Fibroblast of skin of right quadriceps (primary cell): ENCODE data around the gene ST6GAL1.

Source experiments
- DNase-seq: peaks from one replicate; pipeline ENCODE4 v3.0.0-alpha.2; 2013

ST6GAL1 gene

DNA sequence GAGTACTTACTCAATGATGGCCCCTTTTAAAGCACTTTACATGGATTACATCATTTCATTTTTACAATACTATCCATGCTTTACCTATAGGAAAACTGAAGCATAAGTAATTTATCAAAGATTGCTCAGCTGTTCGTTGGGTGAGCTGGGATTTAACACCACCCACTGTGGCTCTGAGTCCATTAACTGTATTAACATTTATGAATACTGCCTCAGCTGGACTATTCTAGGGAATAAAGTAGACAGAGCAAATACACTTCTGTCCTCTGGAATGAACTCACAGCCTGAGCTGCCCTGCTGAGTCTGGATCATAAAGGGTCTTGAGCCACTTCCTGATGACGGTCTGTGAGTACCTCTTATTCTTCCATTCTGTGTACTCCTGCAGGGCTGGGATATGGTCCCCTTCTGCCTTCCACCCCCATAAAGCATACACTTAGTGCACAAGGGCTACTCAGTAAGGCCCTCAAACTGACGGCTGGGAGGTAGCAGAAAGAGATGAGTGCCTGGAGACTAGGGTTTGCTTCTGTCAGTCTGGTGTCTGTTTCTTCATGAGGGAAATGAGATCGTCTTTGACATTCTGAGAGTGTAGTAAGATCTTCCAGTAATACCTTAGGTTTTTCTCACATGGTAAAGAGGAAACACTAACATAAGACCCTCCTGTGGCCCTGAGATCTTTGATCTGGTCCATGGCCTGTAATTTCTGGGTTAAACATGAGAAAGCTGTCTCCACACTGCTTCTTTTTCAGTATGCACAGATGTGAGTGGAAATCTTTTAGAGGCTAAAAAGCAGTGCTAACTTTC, 12.6 kb upstream of the ST6GAL1 start:
- no peak for DNase-seq

DNA sequence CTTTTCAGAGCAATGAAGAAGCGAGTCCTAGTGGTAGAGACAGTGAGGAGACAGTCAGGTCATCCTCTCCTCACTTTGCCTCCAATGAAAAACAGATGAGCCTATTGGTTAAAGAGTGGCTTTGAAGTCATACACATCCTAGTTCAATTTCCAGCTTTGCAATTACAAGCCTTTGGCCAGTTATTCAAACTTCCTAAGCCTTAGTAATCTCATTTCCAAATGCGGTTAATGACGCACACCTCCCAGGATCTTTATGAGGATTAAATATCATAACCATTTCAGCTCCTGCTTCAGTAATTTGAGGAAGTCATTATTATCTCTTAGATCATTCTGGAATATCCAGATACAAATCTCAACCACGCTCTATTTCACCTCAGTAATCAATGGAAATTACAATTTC, 10.0 kb upstream of the ST6GAL1 start:
- no peak for DNase-seq

DNA sequence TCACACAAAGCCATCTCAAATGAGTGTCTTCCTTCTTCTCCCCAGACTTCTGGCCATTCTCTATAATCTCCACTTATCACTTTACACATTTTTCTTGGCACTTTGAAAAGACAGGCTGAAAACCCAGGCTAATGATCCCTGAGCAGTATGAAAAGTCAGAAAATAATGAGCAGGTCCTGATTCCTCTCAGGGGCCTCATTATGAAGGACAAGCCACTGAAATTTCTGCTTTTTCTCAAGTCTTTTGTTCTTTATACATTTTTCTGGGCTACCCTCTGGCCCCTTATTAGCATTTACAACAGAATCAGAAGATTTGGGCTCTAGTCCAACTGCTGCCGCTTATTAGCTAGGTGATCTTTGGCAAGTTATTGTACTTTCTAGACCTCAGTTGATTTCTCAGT, 9.5 kb upstream of the ST6GAL1 start:
- DNase-seq = no peak

DNA sequence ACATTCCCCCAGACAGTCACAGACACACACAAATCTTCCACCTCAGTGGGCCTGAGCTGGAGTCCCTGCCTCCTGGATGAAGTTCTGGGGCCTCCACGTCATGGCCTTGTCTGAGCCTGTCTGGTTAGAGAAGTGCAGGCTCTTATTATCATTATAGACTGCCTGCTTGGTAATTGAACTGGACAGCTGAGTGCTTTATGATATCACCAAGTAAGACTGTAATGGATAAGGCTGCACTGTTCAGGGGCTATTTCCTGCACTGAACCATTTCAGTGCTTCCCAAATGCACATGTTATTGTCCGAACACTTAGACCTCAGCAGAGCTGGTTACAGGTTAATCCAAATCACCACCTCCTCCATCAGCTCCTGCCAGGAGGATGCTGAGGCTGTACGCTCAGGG, 8.7 kb upstream of the ST6GAL1 start:
- DNase-seq = no peak

DNA sequence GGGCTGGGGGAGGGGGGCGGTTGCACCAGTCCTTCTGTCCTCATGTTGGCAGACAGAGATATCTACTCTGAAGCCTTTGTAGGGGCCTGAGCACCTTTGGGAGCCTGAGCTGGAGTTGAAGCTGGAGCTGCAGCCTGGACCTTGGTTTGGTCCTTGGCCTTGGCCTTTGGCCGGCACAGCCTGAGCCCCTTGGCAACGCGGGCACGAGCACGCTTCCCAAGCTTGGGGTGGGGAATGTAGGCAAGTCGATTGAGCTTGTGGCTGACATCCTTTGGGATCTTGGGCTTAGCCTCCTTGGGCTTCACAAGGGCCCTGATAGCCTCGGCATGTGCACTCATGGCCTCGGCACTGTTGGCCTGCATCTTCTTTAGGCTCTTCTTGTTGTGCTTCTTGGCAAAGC, 8.1 kb upstream of the ST6GAL1 start:
- no peak for DNase-seq

DNA sequence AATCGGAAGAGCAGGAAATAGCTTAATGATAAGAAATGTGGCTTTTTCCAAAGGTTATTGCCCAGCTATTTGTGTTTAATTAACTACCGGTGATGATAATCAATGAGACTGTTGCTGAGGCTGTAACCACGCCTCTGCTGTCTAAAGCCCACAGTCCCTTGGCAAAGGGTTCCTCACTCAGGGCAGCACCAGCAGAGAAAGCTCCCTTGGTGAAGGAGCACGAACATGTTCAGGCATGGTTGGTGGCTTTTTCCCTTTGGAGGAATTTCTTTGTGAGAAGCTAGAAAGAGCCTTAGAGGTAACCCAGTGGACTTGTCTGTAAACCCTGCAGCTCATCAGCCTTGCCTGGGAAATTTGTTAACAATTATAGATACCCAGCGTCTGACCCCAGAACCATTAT, 7.5 kb upstream of the ST6GAL1 start:
- DNase-seq = no peak

DNA sequence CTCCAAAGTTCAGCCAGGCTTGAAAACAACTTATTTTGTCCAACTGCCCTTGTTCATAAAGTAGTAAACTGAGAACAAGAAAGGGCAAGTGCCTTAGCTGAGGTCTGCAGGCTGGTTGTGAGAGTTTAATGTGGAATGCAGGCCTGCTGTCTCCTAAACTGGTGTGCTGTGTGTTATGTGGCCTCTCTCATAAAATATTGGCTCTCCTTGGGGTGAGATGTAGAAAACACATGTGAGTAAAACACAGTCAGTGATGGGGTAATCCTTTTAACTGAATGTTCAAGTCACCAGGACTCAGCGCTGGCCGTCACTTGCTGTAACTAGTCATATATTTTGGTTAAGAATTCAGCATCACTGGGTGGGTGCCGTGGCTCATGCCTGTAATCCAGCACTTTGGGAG, 7.1 kb upstream of the ST6GAL1 start:
- DNase-seq = no peak

DNA sequence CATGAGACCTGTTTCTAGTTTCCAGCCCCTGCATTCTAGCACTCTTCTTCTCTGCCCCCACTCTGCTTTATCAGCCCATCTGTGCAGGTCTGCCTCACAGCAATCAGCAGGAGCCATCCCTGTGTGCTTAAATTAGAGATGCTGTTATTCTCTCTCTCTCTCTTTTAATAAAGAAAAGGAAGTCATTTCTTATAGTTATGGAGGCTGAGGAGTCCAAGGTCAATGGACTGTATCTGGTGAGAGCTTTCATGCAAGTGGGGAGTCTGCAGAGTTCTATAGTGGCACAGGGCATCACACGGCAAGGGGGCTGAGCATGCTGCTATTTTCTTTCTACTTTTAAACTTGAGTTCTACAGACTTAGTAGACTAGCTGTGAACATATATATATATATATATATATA, 4.5 kb upstream of the ST6GAL1 start:
- no peak for DNase-seq

DNA sequence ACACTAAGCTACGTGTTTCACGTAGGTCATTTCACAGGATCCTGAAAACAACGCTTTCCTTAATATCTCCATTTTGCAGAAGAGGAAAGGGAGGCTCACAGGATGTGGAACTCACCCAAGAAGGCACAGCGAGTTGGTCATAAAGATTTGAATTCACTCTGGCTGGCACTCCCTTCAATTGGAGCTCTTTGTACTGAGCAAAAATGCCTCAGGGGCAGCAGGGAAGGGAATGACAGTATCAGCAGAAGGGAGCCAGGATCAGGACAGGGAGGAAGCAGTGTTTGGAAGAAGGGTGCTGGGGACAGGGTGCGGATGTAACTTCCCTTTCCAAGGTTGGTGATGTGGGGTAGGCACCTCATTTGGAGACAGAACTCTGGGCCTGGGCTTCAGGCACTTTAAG, 1.1 kb upstream of the ST6GAL1 start:
- no peak for DNase-seq

DNA sequence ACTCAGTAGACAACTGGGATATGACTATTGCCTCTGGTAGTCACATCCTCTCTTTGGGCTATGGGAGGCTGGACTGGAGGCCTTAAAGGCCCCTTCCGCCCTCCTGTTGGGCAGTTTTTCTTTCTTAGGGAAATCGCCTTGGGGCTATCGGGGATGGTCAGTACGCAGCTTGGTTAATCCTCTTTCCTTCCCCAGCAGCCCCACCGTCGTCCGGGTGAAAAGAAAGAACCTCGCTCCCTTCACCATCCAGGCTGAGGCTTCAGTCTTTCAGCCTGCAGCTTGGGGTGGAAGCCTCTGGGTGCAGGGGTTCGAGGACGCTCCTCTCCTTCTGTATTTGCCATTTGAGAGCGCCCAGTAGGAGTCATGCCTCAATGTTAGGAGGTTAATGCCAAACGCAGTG, 641 bp upstream of the ST6GAL1 start:
- no peak for DNase-seq

DNA sequence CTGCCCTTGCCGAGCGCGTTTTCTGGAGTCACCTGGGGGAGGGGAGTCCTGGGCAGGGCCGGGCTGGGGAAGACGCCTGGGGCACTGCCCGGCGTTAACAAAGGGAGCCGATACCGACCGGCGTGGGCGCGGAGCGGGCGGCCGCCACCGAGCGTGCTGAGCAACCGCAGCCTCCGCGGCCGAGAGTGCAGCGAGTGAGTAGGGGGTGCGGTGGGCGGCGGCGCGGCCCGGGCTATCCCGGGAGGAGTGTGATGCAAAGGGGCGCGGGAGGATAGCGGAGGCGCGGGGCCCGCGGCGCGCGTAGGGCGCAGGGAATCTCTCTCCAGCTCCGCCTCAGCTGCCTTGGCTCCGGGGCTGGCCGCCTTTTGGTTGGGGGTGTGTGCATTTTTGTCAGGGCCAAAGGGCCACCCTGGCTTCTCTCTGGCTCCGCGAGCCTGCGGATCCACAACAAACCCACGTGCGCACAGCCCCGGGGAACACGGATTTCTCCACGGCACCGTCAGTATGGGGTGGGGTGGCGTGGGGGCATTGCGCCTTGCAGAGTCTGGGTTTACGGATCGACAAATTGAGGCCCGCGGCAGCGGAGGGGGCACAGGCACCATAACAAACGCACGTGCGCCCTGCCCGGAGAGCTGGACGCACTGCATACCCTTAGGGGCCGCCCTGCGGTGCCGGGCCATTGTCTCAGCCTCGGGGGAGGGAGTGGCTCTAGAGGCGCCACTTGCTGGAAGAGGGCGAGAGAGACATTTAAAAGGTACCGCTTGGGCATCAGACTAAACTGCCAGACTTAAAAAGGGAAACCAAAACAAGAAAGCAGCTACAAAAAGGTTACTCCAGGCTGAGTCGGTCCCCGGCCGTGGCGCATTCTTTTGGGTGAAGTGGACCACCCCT, 560 bp downstream of the ST6GAL1 start:
- DNase-seq = peak; percentile 44

DNA sequence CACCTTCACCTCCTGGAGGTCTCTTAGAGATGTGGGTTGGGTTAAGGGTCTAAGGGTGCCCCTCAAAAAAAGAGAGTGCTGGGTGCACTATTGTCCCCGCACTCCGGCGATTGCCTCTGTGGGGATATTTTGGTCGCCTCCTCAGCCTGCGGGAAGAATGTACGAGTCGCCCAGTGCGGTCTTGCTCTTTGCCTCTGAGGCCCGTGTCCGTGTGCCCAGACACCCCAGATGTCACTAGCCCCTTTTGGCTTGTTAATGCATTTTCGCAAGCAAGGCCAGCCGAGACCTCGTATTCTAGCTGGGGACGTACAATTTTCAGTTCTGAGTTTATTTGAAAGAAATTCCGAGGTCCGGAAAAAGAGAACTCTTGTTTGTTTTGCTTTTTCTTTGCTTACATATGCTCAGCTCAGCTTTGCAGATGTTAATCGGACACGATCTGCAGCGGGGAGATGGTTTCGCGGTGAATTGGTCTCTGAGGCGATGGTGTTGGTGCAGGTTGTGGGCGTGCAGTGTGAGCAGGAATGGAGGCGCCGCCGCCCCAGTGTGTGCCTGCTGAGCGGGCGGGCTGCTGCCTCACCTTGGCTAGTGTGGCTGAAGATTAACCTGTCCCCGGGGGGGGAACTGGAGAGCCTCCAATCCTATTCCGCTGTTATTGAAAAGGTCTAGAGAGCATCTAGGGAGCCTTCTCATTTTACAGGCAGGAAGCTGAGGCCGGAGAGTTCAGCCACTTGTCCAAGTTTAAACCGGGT, 1.4 kb downstream of the ST6GAL1 start:
- DNase-seq = no peak

DNA sequence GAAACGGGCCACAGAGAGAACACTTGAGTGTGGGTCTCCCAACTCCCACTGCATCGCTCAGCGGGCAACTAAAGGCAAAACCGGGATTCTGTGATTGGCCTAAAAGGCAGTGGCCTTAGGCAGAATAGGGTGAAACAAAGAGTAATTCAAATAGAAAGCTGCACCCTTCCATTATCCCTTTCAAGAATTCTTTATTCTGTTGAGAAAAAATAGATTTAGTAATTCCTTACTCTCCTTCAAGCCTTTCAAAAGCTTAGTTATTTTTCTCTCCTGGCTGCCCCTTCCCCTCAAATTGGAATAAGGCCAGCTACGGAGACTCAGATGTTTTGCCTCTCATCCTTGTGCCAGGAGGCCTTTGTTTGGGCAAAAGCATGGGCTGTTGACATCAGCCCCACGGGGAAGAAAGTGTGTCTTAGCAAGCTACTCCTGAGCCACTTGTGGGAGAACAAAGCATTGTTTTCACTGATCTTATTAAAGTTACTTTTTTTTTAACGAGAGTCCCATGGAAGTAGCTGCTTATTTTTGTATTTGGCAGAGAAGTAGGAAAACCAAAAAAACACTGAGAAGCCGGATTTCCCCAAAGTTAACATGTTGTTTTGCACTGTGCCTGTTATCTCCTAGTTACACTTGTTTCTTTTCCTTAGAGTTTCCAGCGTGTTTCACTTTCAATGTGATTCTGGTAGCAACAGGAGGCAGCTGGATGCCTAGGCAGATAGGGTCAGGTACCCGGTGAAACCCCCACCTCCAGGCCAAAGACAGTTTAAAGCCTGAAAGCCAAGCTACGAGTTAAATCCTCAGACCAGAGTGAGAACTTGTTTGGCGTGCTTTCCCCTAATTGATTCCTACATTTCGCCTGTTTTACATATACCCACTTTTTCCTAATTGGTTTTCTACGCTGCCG, 2.2 kb downstream of the ST6GAL1 start:
- no peak for DNase-seq

DNA sequence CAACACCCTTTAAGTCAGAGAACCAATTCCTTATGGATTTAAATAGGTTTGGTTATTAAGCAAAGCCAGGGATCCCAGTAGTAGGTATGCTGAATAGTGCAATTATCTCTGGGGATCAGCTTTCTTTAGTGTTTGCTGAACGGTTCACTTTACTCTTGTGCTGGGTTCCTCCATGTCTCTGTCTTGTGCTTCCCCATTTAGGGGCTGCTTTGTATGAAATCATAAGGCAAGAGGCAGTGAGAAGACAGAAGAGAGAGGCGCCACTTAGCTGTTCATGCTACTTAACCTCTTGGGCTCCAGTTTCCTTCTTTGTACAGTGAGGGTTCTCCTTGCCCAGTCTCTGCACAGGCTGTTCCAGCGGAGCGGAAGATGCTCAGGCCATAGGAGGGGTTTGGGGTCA, 3.5 kb downstream of the ST6GAL1 start:
- DNase-seq = no peak

DNA sequence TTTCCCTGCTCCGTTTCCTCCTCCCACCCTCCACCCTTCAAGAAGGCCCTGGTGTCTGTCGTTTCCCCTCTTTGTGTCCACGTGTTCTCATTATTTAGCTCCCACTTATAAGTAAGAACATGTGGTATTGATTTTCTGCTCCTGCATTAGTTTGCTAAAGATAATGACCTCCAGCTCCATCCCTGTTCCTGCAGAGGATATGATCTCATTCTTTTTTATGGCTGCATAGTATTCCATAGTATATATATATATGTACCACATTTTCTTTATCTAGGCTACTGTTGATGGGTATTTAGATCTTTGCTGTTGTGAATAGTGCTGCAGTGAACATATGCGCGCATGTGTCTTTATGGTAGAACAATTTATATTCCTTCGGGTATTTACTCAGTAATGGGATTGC, 4.8 kb downstream of the ST6GAL1 start:
- no peak for DNase-seq

DNA sequence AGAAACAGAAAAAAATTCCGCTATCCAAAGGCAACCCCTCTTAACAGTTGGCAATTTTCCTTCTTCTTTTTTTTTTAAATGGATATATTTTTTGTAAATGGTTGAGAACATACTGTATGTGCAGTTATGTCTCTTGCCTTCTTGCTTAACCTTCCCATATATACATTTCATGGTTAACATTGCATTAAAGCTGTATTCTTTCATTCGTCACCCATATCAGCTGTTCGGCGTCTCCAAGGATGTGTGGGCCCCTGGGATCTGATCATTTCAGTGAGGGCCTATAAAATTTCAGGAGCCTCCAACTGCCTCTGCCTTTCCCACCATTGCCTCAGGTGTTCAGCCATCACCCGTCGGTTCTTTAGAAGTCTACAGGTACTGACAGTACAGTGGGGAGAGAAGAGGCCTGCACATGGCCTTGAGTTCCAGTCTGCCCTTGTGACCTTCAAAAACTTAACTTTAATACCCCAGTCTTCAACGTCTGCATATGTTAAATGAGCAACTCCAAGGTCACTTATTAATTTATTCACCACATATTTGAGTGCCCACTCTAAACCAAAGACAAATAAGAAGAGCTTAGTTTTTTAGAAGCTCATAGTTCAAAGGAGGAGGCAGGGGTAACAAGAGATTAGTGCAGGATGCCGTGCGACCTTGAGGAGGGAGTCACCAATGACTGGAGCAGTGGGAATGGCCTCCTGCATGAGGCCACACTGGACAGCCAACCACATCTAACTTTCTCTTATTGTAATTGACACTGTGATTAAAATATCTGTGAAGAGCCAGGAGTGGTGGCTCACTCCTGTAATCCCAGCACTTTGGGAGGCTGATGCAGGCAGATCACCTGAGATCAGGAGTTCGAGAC, 6.9 kb downstream of the ST6GAL1 start:
- DNase-seq = no peak

DNA sequence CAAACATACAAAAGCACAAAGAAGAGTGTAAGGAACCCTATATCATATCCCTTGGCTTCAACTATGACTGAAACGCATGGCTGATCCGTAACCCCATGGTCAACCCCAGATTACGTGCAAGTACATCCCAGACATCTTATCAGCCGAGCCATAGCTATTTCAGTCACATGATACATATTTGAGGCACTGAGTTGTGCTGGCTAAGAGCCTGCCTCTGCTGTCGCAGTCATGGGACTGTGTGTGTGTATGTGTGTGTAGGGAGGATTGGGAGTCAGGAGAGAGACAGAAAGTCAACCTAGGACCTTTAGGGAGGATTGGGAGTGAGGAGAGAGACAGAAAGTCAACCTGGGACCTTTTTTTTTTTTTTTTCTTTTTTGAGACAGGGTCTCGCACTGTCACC, 8.4 kb downstream of the ST6GAL1 start:
- no peak for DNase-seq

DNA sequence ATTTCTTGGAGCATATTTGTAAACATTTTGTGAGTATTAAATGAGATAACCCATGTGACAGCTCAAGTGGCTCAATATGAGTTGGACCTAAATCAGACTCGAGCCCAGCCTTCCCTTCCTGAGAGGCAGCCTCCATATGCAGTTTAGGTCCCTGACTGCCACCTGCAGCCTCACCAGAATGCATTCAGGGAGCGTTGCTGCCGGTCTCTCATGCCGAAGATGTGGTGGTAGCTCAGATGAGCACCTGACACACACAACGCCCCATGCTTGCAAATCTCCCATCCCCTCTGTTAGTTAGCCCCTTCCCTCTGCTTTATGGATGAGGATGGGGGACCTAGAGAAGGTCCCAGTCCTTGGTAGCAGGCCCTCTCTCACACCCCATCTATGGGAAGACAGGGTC, 9.2 kb downstream of the ST6GAL1 start:
- DNase-seq = no peak

DNA sequence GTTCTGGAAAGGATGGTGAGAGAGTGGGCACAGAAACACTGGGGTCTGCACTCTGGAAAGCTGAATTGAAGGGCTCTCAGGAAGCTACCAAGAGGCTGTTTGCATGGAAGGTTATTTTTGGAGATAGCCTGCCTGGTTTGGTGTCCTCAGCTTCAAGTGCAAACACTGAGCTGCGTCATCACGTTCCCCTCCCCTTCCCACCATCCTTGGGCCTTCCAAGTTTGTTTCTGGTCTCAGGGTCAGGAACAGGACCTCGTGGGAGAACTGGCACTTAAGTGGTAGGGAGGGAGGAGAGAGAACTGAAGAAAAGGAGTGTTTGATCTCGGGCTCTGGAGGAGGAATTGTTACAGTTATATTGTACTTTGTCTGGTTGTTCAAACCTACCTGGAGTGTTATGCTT, 10.6 kb downstream of the ST6GAL1 start:
- DNase-seq = no peak

DNA sequence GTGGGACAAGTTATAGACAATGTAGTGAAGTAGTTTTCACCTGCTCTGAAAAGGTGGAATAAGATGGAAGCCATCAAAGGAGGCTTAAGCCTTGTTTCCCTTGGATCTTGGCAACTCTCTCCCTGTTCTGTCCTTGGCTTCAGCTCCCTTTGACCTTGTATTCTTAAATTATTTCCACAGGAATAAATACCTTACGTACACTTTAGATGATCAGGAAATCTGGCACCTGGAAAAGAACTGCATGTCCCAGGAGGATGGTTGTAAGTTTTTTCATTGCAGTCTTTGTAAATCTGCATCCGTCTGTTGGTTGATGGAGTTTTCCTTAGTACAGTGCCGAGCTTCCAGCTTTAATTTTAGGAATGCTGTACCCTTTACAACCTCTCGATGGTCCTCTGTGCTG, 11.8 kb downstream of the ST6GAL1 start:
- no peak for DNase-seq

DNA sequence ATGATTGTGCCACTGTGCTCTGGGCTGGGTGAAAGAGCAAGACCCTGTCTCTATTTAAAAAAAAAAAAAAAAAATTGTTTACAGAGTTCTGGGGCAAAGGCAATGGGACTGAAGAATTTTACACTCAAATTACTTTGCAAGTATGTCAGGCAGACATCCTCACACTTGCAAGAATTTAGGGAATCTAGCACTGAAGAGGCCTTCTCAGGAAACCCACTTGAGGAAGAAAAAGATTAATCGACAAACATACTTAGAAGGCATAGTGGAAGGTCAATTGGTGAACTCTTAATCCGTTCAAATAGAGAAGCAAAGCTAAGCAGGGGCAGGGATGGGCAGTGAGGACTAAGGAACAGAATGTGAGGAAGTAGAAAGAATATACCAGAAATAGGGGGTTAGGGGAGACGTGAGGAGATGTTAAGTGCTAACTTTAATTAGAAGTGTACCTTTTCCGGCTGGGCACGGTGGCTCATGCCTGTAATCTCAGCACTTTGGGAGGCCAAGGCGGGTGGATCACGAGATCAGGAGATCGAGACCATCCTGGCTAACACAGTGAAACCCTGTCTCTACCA, 15.0 kb downstream of the ST6GAL1 start:
- DNase-seq = no peak
